Inflammatory macrophage treated with lipopolysaccharide for 4 hours (primary cell): Measurements from ENCODE around the gene ASB15.

Experiments used
- DNase-seq: peaks from one replicate; pipeline ENCODE4 v3.0.0-alpha.2; 2020

Gene ASB15

DNA sequence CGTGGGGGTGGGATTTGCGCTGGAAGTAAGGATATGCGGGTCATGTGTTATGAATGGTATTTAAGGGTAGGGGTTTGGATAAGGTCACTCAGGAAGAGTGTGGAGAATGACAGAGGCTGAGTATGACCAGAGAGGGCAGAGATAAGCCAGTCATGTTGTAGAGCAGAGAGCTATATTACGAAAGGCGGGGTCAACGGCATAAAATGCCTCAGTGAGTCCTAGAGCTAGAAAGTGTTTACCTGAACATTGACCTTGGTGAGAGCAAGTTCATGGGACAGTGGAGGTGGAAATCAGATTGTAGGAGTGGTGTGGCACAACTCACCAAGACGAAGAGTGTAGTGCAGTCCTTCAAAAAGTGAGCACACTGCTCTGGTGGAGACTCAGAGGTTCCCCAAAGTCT is 67.9 kb downstream of the ASB15 start:
- no peak for DNase-seq

DNA sequence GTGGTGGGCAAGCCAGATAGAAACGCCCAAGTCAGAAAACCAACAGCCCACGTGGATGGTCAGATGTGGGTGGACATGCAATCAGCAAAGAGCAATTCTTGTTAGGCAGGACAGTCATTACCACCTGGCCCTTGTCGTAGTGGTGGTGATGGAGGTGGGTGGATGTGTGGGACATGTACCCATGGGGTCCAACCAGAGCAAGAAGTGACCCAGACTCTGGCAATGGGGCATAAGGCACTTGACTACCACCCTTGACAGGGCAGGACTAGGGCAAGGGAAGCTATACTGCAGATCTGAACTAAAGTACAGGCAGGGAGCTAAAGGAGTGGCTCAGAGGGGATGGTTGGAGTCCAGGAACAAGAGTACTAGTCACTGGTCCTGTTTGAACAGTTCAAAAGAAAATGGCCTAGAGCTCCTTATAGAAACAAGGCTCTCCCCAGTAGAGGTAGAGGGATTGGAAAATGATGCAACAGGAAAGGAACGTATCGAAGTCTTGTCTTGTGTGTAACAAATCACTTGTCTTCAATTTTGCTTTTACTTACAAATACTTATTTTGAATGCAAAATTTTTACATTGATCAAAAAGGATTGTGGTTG is 71.6 kb downstream of the ASB15 start:
- no peak for DNase-seq

DNA sequence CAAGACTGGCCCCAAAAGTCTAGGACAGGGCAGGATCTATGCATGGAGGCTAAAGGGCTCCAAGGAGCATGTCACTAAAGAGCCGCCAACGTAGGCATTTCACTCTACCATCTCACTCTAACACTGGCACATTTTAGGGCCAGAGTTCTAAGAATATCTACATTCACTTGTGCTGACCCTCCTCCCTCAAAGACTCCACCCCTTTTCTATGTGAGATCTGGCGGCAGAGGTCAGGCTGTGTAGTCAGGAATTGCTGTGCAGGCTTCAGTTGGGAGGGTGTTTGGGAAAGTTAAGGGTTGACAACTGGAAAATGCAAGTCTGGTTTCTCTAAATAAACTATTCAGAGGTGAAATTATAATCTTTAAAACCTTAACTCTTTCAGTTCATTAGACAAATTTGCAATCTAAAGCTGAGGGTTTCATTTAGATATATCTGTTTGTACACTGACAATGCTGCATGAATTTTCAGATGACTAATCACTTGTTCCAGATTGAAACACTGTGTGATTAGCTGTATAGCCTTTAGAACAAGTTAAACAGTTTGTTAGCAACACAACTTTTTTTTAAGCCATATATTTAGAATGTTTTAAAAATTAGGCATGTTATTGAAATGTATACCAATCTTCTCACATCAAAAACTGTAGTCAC is 72.3 kb downstream of the ASB15 start:
- DNase-seq = no peak

DNA sequence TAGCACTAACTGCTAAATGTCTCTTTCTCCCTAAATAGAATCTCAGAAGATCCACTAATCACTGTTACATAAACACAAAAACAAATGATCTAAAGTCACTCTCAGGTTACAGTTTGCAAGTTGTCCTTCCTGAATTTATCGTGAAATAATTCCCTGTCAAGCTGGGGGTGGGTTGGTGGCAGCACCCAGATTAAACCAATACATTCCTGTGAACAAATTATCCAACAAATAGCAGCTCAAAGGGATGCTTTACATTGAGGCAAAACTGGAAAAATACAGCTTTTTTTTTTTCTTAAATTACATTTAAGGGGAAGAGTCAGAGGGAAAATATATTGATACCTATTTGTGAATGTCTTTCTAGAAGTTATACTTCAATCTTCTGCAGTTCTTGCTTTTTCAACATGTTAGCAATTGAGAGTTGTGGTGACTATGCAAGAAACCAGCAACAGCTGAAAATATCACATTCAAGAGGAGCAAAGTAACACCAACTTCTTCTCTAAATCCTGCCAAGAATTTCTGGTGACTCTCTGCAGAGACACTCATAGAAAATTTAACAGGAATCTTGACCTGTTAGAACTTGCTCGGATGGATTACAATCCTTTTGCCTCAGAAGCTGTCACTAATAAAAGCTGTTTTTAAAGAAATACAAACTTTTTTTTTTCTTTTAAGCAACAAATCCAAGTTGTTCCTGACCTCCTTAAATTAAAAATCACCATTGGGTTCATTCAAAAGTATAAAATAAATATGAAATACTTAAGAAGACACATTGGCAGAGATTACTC is 73.0 kb downstream of the ASB15 start:
- no peak for DNase-seq

DNA sequence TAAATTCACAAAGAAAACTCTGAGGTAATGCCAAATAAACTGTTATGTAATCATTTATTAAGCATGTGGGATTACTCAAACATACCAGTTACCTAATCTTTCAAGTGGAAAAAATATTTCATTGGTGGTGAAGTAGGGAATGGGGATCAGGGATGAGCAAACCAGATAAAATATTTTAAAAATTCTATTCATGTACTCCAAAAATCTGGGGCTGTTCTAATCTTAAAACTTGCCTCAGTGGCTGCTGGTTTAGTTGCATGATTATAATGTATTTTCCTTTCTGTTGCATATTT is 73.5 kb downstream of the ASB15 start:
- DNase-seq = peak; percentile 27

DNA sequence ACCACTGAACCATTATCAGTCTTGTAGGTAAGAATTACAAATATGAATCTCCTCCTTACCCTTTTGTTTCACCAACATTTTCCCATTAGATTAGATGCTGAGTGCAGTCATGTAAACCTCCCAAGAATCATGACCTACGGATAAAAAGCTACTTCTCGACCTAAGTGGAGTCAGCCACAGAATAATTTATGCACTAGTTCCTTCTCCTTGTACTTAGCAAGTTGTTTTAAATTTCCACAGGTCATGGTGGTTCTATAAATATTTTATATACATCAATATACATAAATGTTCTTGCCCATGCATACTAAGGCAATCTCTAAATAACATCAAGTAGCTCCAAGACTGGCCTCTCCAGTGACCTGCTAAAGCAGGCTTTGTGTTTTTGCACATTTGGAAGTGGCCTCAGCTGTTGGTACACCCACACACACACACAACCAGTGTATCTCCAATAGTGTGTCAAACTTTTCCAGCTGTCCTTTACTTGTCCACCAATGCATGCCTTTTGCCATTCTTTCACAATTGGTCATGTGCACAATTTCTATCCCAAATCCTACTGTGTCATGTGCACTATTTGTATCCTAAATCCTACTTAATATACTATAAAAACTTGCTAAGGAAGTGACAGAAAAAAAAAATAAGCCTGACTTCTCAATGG is 75.6 kb downstream of the ASB15 start:
- no peak for DNase-seq

DNA sequence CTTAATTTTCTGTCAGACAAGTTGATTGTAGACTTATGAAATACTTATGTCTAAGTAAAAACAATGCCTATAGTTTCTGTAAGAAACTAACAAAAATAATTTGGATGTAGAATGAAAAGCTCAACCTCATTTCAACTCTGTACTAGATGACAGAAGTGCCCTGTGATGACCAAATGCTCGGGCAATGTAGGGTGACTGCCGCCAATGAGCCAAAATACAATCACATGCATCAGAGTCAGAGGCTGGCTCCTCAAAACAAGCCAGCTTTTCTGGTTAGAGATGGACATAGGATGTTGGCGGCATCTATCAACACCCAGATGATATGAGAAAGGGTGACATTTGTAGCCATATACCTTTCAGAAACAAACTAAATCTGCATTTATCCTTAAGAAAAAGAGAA is 78.0 kb downstream of the ASB15 start:
- no peak for DNase-seq

DNA sequence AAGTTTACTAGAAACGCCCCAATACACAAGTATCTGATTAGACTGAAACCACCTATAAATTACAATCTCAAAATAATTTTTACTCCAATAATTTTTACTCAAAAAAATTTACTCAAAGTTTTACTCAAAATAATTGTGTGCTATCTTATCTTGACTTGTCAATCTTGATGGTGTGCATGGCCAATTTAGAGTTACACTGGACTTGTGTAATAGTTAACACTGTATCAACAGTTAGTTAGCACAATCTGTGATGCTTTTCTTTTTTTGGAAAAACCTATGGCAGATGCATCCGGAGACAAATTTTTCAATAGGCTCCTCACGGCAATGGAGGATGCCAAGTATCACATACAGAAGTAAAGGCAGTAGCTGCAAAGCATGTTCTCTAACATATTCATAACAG is 79.0 kb downstream of the ASB15 start:
- no peak for DNase-seq

DNA sequence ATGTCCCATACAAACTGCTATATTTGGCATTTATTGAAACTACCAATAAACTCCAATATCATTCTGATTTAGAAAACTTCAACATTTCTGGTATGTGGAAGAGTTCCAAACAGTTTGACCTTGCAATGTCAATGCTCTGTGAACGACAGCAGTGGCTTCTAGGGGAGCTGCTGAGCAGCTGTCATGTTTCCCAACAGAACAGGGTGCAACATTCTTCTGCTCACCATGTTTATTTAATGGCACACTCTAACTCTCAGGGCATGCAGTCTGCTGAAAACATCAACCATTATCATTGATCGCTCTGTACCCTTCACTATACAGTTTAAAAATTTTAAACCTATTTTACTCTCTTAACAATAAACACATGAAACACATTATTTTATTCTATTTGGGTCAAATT is 79.9 kb downstream of the ASB15 start:
- DNase-seq = no peak

DNA sequence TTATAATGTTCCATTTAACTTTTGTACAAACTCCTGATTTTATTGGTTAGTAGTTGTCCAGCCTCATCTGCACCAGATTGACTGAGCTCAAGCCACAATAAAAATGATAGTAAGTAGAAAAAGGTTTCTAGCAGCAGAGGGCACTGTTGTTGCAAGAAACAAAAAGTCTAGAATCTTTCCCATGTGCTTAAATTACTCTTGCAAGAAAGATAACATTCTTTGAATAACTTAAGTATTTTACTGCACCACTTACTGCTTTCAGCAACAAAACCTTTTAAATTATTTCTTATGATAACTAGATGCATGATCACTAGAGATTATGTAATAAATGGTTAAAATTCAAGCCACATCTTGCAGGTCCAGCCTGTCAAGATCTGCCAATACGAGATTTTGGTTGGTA is 81.1 kb downstream of the ASB15 start:
- DNase-seq = peak; percentile 50

DNA sequence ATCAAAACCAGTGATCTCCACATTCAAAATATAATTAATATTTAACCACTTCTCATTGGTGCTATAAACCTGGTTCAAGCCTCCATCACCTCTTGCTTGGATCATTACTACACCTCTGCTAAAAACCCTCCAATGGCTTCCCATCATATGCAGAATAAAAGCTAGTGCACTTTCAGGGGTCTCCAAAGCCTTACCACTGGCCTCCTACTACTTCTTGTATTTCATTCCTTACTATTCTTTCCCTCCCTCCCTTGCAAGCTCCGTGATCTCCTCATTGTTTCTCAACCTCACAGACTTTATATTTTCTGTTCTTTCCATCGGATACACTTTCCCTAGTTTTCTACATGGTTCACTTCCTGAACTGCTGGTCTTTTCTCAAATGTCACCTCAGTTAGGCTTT is 85.5 kb downstream of the ASB15 start:
- DNase-seq = no peak

DNA sequence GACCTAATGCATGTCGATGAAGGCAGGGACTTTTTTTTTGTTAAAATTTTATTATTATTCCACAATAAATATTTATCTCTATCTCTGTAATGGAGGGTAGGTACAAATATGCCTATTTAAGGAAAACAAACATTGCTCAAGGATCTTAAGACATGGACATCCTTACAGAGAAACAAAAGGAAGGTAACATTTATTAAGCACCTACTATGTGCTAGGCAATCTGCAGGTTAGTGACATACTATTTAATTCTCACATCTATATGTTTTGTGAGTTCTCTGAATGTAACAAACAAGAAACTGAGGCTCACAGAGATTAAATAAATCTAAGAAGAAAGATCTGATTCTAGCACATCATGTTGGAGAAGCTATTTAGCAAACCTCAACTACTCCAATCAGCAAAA is 86.1 kb downstream of the ASB15 start:
- no peak for DNase-seq
